Kidney epithelial cell (primary cell): ENCODE data around the gene FLT4. TPM values are rescaled to one million over a fixed set of nuclear protein-coding genes. Genes with fewer than 3 reads are reported as not detected.

Experiments
- DNase-seq: peaks from one replicate; pipeline ENCODE4 v3.0.0-alpha.2; 2010; ENCODE audit warnings: low read depth
- H3K27me3 ChIP-seq: 2 replicates; pipeline ENCODE4 v1.6.0; 2011; ENCODE audit warnings: low read length; ENCODE audit not compliant: control insufficient read depth, insufficient read depth
- H3K36me3 ChIP-seq: 2 replicates; pipeline ENCODE4 v1.5.1; 2011; ENCODE audit warnings: low read length; ENCODE audit not compliant: control insufficient read depth, insufficient read depth
- H3K4me3 ChIP-seq: 2 replicates; pipeline ENCODE4 v1.5.1; 2011; ENCODE audit warnings: low read depth, mild to moderate bottlenecking, control low read depth, low read length
- total RNA-seq: library from RNA; depleted of rRNA; stranded (reverse); fragments of >200 nt; gene quantifications from 2 replicates; pipeline ENCODE4 v1.2.3, GENCODE V29; 2015
- TF ChIP-seq, protein P1 (sequence below): IDR thresholded peaks from 2 replicates; pipeline ENCODE4 v1.5.1; 2011; ENCODE audit warnings: mild to moderate bottlenecking, moderate library complexity, low read length, control low read depth, inconsistent platforms; ENCODE audit not compliant: insufficient read depth, poor library complexity, severe bottlenecking

Gene FLT4
- total RNA-seq, 1 donor from 2014 or later: 1.1 TPM

DNA sequence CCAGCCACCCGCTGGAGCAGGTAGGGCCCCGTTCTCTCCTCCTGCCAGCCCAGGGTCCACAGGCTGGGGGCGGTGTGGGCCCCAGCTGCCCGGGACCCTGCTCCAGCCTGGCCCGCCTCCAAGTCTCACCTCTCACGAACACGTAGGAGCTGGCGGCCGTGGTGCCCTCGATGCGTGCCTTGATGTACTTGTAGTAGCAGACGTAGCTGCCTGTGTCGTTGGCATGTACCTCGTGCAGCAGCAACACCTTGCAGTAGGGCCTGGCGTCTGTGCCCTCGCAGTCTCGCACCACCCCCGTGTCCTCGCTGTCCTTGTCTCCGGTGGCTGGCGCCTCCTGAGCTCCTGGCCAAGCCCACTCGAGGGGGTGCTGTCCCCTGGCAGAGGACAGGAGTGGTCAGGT is 19.0 kb downstream of the FLT4 start:
- DNase-seq: no peak
- H3K27me3 ChIP-seq: no peaks in the 10 kb centered on the region
- TF ChIP-seq, protein P1, sequence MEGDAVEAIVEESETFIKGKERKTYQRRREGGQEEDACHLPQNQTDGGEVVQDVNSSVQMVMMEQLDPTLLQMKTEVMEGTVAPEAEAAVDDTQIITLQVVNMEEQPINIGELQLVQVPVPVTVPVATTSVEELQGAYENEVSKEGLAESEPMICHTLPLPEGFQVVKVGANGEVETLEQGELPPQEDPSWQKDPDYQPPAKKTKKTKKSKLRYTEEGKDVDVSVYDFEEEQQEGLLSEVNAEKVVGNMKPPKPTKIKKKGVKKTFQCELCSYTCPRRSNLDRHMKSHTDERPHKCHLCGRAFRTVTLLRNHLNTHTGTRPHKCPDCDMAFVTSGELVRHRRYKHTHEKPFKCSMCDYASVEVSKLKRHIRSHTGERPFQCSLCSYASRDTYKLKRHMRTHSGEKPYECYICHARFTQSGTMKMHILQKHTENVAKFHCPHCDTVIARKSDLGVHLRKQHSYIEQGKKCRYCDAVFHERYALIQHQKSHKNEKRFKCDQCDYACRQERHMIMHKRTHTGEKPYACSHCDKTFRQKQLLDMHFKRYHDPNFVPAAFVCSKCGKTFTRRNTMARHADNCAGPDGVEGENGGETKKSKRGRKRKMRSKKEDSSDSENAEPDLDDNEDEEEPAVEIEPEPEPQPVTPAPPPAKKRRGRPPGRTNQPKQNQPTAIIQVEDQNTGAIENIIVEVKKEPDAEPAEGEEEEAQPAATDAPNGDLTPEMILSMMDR: no peak
- H3K4me3 ChIP-seq: no peak overlapping the region
- no peaks in the 10 kb centered on the region for H3K36me3 ChIP-seq

DNA sequence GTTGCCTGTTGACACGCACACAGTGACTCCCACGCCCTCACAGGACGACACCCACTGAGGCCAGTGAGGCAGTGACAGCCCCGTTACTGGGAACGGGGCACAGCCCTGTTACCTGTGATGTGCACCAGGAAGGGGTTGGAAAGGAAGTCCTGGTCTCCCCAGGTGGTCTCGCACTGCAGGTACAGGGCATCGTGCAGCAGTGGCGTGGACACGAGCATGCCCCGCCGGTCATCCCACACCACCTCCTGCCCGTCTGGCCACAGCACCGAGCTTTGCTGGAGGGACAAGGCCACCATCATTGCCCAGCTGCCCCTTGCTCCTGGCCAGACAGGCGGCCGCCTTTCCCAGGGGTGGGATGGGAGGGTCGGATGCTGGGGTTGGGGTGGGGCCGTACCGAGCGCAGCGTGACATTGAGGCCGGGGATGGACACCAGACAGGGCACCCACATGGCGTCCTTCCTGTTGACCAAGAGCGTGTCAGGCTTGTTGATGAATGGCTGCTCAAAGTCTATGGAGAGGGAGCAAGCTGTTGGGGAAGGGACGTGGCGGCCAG is 19.5 kb downstream of the FLT4 start:
- H3K36me3 ChIP-seq: no peaks in the 10 kb centered on the region
- no peak for DNase-seq
- H3K27me3 ChIP-seq: no peaks in the 10 kb centered on the region
- H3K4me3 ChIP-seq: no peak overlapping the region
- TF ChIP-seq, protein P1: no peak

DNA sequence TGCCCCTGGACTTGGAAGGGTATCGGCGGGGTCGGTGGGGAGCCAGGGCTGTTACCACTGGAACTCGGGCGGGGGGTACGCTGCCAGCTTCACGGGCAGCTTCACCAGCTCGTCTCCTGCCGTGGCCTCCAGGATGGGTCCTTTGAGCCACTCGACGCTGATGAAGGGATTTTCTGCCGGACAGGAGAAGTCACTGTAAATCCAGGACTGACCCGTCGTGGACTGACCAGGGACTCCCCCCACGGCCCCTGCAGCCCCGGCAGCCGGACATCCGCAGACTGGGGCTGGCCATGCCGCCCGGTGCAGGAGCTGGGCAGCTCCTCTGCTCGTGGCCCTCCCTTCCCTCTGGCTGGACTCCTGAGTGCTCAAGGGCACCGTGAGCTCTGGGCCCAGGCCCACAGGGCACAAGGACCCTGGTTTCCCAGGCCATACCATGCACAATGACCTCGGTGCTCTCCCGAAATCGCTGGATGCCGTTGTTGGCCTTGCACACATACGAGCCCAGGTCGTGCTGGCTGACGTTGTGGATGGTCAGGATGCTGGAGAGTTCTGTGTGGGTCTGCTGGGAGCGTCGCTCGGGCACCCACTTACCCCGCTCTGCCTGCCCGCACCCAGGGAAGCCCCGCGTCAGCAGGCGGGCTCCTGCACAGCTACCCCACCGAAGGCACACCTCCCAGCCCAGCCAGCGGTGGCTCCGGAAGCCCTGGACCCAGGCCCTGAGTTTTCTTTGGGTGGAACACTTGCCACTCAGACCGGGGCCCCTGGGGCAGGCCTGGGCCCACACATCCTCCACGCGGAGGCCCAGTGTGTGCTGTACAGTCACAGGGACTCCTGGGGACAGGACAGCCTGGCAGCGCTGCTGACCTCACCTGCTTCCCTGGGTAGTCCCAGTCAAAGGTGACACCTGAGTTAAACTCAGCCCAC is 20.3 kb downstream of the FLT4 start:
- DNase-seq: no peak
- TF ChIP-seq, protein P1: no peak
- H3K4me3 ChIP-seq: no peak overlapping the region
- no peaks in the 10 kb centered on the region for H3K36me3 ChIP-seq
- no peaks in the 10 kb centered on the region for H3K27me3 ChIP-seq

DNA sequence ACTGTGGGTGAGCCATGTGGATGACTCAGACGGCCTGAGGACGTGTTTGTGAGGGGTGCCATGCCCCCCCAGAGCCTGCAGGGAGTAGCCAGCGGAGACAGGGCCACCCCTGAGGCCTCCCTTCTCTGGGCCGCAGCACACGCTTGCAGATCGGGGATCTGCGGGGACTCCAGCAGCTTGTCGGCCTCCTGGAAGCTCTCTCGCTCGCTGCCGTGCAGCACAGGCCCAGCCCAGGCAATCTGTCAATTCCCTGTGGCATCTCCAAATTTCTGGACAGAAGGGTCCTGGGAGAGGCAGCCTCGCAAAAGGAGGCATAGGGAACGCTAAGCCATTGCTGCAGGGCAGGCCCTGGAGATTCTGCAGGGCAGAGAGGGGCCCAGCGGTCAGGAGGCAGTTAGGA is 21.2 kb downstream of the FLT4 start:
- TF ChIP-seq, protein P1: no peak
- Histone ChIP-seq H3K27me3 (no peaks in the 10 kb centered on the region), H3K36me3 (no peaks in the 10 kb centered on the region), H3K4me3 (no peak overlapping the region)
- DNase-seq: no peak

DNA sequence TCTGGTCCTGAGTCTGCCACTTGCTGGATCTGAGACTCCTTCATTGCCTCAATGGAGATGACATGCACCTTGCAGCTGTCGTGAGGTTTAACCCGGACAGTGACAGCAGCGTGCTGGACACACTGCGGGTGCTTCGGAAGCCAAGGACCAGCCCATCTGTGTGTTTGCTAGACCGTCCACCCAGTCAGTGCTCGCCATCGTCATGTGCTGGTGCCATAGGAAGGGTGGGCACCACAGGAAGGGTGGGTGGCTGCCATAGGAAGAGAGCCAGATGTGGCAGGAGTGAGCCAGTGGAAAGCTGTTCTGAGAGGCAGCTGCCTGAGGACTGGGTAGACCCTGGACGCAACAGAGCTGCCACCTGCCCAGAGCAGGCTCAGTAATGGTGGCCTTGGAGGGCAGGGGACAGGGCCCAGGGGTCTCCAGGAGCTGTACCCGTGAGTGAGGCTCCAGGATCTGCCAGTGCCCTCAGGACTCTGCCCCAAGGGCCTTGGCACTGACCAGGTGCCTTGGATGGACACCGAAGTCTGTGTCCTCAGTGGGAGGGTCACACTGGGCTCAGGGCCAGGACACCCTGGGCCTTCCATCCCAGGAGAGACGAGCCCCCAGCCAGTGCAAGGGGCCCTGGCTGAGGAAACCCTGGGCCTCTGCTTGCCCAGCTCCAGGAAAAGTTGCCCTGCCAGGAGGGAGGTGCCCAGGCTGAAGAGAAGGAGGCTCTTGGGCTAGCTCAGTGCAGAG is 21.8 kb downstream of the FLT4 start:
- TF ChIP-seq, protein P1: no peak
- no peaks in the 10 kb centered on the region for H3K36me3 ChIP-seq
- no peak for DNase-seq
- no peak overlapping the region for H3K4me3 ChIP-seq
- no peaks in the 10 kb centered on the region for H3K27me3 ChIP-seq
